Tibial nerve (tissue), 4 donors: ENCODE data around the gene PRKAG2.

Experiments used
- CTCF ChIP-seq, 5 experiments: fragments of 200-600 bp in 3 of 5; fragments of 450-650 bp in 2 of 5; sonication (generic) in 3 of 5; IDR thresholded peaks; one replicate each; pipeline ENCODE4 v1.5.1; 2016 to 2019; ENCODE audit warnings: antibody characterized with exemption in 5 of 5, mild to moderate bottlenecking in 3 of 5, moderate library complexity in 2 of 5
- EP300 ChIP-seq, 2 donors: sonication (generic); formaldehyde crosslinking; IDR thresholded peaks; one replicate each; pipeline ENCODE4 v1.6.1; 2017; ENCODE audit warnings: antibody characterized with exemption in 2 of 2, mild to moderate bottlenecking in 1 of 2
- POLR2A ChIP-seq, 2 donors: fragments of 450-650 bp; IDR thresholded peaks; one replicate each; pipeline ENCODE4 v1.6.1; 2017; ENCODE audit warnings: antibody characterized with exemption in 2 of 2, mild to moderate bottlenecking in 2 of 2, moderate library complexity in 2 of 2

- TF ChIP-seq POLR2A (IDR thresholded peaks at IDR 0.05) (no peak), EP300 (IDR thresholded peaks at IDR 0.05) (no peak), CTCF (IDR thresholded peaks at IDR 0.05) (no peak)
These were observed 123.9 kb downstream of the PRKAG2 start for GRCh38 chr7:151752816-151753595.
